H1 (cell line): Measurements from ENCODE around the gene NR5A2. TPM values are rescaled to one million over a fixed set of nuclear protein-coding genes. Genes with fewer than 3 reads are reported as not detected.

ENCODE experiments used
- CTCF ChIA-PET: fragments of 300-600 bp; sonication (Branson Sonifier 250); formaldehyde crosslinking; loops from one replicate; lab custom pipeline; 2021; ENCODE audit not compliant: partially characterized antibody; lab: Charles Lee
- POLR2A ChIA-PET: fragments of 300-600 bp; sonication (Branson Sonifier 250); formaldehyde crosslinking; loops from one replicate; lab custom pipeline; 2021; ENCODE audit warnings: inconsistent platforms; ENCODE audit not compliant: partially characterized antibody; lab: Charles Lee
- DNase-seq, 2 experiments: peaks; one replicate each; pipeline versions ENCODE4 v3.0.0 to v3.0.0-alpha.2; 2010 to 2022; ENCODE audit warnings: low spot score in 2 of 2, low read depth in 1 of 2, mixed read lengths in 1 of 2
- FAIRE-seq: peaks from 2 replicates; lab custom pipeline; 2011; peaks lifted over from hg19 to GRCh38; lab: Jason Lieb, UNC
- H2AFZ ChIP-seq: 2 replicates; pipeline ENCODE4 v1.8.1; 2012; ENCODE audit warnings: low read length, inconsistent platforms
- H2AK5ac ChIP-seq: 2 replicates; pipeline ENCODE4 v1.6.1; 2013; ENCODE audit warnings: low read depth, low read length
- H2BK120ac ChIP-seq: replicated peaks from 2 replicates; pipeline ENCODE3; 2013; ENCODE audit warnings: low read depth, low read length, inconsistent platforms
- H2BK12ac ChIP-seq: 2 replicates; pipeline ENCODE4 v1.6.1; 2013; ENCODE audit warnings: low read depth, low read length
- H2BK15ac ChIP-seq: 2 replicates; pipeline ENCODE4 v1.6.1; 2013; ENCODE audit warnings: low read length
- H2BK20ac ChIP-seq: 2 replicates; pipeline ENCODE4 v1.6.1; 2013; ENCODE audit warnings: low read length
- H2BK5ac ChIP-seq: 2 replicates; pipeline ENCODE4 v1.6.1; 2013; ENCODE audit warnings: low read depth, low read length
- H3K14ac ChIP-seq: 2 replicates; pipeline ENCODE4 v1.6.1; 2013; ENCODE audit warnings: inconsistent platforms; ENCODE audit not compliant: insufficient read length
- H3K18ac ChIP-seq: 2 replicates; pipeline ENCODE4 v1.6.1; 2013; ENCODE audit warnings: low read length; ENCODE audit errors: extremely low read depth
- H3K23ac ChIP-seq: 2 replicates; pipeline ENCODE4 v1.6.1; 2013; ENCODE audit warnings: inconsistent platforms; ENCODE audit not compliant: insufficient read length
- H3K23me2 ChIP-seq: 2 replicates; pipeline ENCODE4 v1.6.1; 2013; ENCODE audit warnings: low read depth, low read length
- H3K27ac ChIP-seq: 2 replicates; pipeline ENCODE4 v1.6.1; 2011; ENCODE audit warnings: low read depth, low read length, inconsistent platforms
- H3K27me3 ChIP-seq, 4 experiments: replicated peaks in 1 of 4; 1 replicate in 1 of 4; 2 replicates in 3 of 4; pipeline versions ENCODE4 v1.6.1 to v1.8.1; 2011 to 2013; ENCODE audit warnings: low read length in 3 of 4, mild to moderate bottlenecking in 3 of 4, inconsistent platforms in 2 of 4, mixed read lengths in 2 of 4, moderate library complexity in 1 of 4; ENCODE audit not compliant: control insufficient read depth in 3 of 4, insufficient read depth in 3 of 4; ENCODE audit errors: extremely low read depth in 1 of 4
- H3K36me3 ChIP-seq, 4 experiments: 2 replicates each; pipeline versions ENCODE4 v1.6.1 to v1.8.1; 2011 to 2013; ENCODE audit warnings: mild to moderate bottlenecking in 4 of 4, low read length in 3 of 4, moderate library complexity in 2 of 4, control low read depth in 1 of 4, inconsistent platforms in 1 of 4; ENCODE audit not compliant: insufficient read depth in 4 of 4, control insufficient read depth in 2 of 4
- H3K4ac ChIP-seq: replicated peaks from 2 replicates; pipeline ENCODE3; 2013; ENCODE audit warnings: low read length, low read depth, mixed read lengths, inconsistent platforms; ENCODE audit not compliant: insufficient read length
- H3K4me1 ChIP-seq, 4 experiments: replicated peaks in 1 of 4; 1 replicate in 1 of 4; 2 replicates in 3 of 4; pipeline versions ENCODE4 v1.6.1 to v1.8.1; 2011 to 2013; ENCODE audit warnings: low read length in 3 of 4, inconsistent platforms in 2 of 4, mixed read lengths in 1 of 4; ENCODE audit not compliant: insufficient read depth in 4 of 4, control insufficient read depth in 3 of 4
- H3K4me2 ChIP-seq, 2 experiments: 2 replicates each; pipeline versions ENCODE4 v1.6.1 to v1.8.1; 2011 to 2013; ENCODE audit warnings: low read depth in 2 of 2, low read length in 2 of 2, control low read depth in 1 of 2, inconsistent platforms in 1 of 2, mild to moderate bottlenecking in 1 of 2; ENCODE audit not compliant: insufficient read depth in 1 of 2
- H3K4me3 ChIP-seq, 4 experiments: fragments of 200-600, 300-600 bp in 1 of 4; sonication (generic), shearing (Covaris generic), sonication (Bioruptor Twin) in 1 of 4; 2 replicates each; pipeline versions ENCODE4 v1.5.1 to v1.8.1; 2011 to 2016; ENCODE audit warnings: low read length in 4 of 4, low read depth in 3 of 4, control low read depth in 2 of 4, inconsistent platforms in 2 of 4, mild to moderate bottlenecking in 2 of 4, mixed read lengths in 1 of 4, moderate library complexity in 1 of 4; ENCODE audit not compliant: insufficient read depth in 2 of 4; ENCODE audit errors: extremely low read depth in 1 of 4
- H3K56ac ChIP-seq: replicated peaks from 2 replicates; pipeline ENCODE3; 2013; ENCODE audit warnings: low read depth, mild to moderate bottlenecking, mixed read lengths, low read length, inconsistent platforms; ENCODE audit not compliant: insufficient read length
- H3K79me1 ChIP-seq: 2 replicates; pipeline ENCODE4 v1.6.1; 2013; ENCODE audit warnings: low read depth, low read length, control low read depth
- H3K79me2 ChIP-seq, 2 experiments: 2 replicates each; pipeline versions ENCODE4 v1.6.1 to v1.8.1; 2012 to 2013; ENCODE audit warnings: low read length in 2 of 2, mild to moderate bottlenecking in 2 of 2, inconsistent platforms in 1 of 2; ENCODE audit not compliant: insufficient read depth in 2 of 2, control insufficient read depth in 1 of 2
- H3K9ac ChIP-seq, 4 experiments: replicated peaks in 1 of 4; 1 replicate in 1 of 4; 2 replicates in 3 of 4; pipeline versions ENCODE4 v1.6.1 to v1.8.1; 2011 to 2013; ENCODE audit warnings: low read depth in 3 of 4, low read length in 3 of 4, control low read depth in 2 of 4, mild to moderate bottlenecking in 2 of 4, moderate library complexity in 2 of 4, inconsistent platforms in 1 of 4; ENCODE audit errors: extremely low read depth in 1 of 4
- H3K9me3 ChIP-seq, 2 experiments: 2 replicates each; pipeline versions ENCODE4 v1.6.1 to v1.8.1; 2012 to 2013; ENCODE audit warnings: mild to moderate bottlenecking in 2 of 2, moderate library complexity in 2 of 2, control low read depth in 1 of 2, inconsistent platforms in 1 of 2, low read depth in 1 of 2, low read length in 1 of 2, mixed read lengths in 1 of 2; ENCODE audit not compliant: insufficient read depth in 2 of 2
- H4K20me1 ChIP-seq, 2 experiments: replicated peaks in 1 of 2; 2 replicates each; pipeline versions ENCODE3 to v1.8.1; 2011 to 2013; ENCODE audit warnings: inconsistent platforms in 2 of 2, low read length in 2 of 2, mild to moderate bottlenecking in 1 of 2; ENCODE audit not compliant: insufficient read depth in 2 of 2, control insufficient read depth in 1 of 2
- H4K5ac ChIP-seq: 2 replicates; pipeline ENCODE4 v1.6.1; 2013; ENCODE audit warnings: low read length, low read depth, mixed read lengths, inconsistent platforms; ENCODE audit not compliant: insufficient read length
- H4K8ac ChIP-seq: 2 replicates; pipeline ENCODE4 v1.8.0; 2013; ENCODE audit warnings: mild to moderate bottlenecking, moderate library complexity, low read length, inconsistent platforms; ENCODE audit not compliant: insufficient read depth; ENCODE audit errors: extremely low read depth
- H4K91ac ChIP-seq: replicated peaks from 2 replicates; pipeline ENCODE3; 2013; ENCODE audit warnings: low read length, mixed read lengths, inconsistent platforms; ENCODE audit not compliant: insufficient read length
- ASH2L ChIP-seq: fragments of 200-600, 300-600 bp; sonication (generic); IDR thresholded peaks from one replicate; pipeline ENCODE4 v1.7.1; 2017; ENCODE audit warnings: low read length
- CTBP2 ChIP-seq: IDR thresholded peaks from 2 replicates; pipeline ENCODE4 v1.7.0; 2011; ENCODE audit warnings: borderline replicate concordance, mild to moderate bottlenecking, moderate library complexity, mixed read lengths, low read length; ENCODE audit not compliant: insufficient read depth, insufficient read length
- EGR1 ChIP-seq: IDR thresholded peaks from 2 replicates; pipeline ENCODE4 v1.6.1; 2011; ENCODE audit warnings: low read depth, low read length, borderline replicate concordance
- HDAC2 ChIP-seq, 2 experiments: fragments of 300-600 bp in 1 of 2; sonication (generic) in 1 of 2; IDR thresholded peaks; 2 replicates each; pipeline ENCODE4 v1.6.1; 2011 to 2012; ENCODE audit warnings: low read depth in 2 of 2, low read length in 2 of 2, mild to moderate bottlenecking in 2 of 2, moderate library complexity in 2 of 2, borderline replicate concordance in 1 of 2, inconsistent platforms in 1 of 2
- SAP30 ChIP-seq: fragments of 300-600 bp; sonication (generic); IDR thresholded peaks from 2 replicates; pipeline ENCODE4 v1.7.1; 2012; ENCODE audit warnings: low read length, moderate library complexity, mild to moderate bottlenecking, inconsistent platforms; ENCODE audit not compliant: insufficient read depth, insufficient replicate concordance
- WGBS, 2 experiments: shearing (Covaris generic) in 1 of 2; methylation state at CpG; one replicate each; pipeline versions ENCODE4 v1.1.6 to v1.1.7; 2013 to 2015; ENCODE audit warnings: low lambda C conversion rate in 2 of 2, mixed read lengths in 2 of 2, inconsistent platforms in 1 of 2, low coverage in 1 of 2, missing lambda C conversion rate in 1 of 2; ENCODE audit not compliant: insufficient replicate concordance in 2 of 2, insufficient coverage in 1 of 2, insufficient read length in 1 of 2; ENCODE audit errors: extremely low coverage in 1 of 2, missing lambda C conversion rate in 1 of 2; 5-methylcytosine and 5-hydroxymethylcytosine counted together
- polyA plus RNA-seq, 7 experiments: library from polyadenylated mRNA; depleted of rRNA in 3 of 7; stranded (reverse) in 5 of 7; unstranded in 2 of 7; fragments of >200 nt in 5 of 7; fragments of 200-250 nt in 2 of 7; gene quantifications; 1 replicate in 5 of 7; 2 replicates in 1 of 7; 4 replicates in 1 of 7; pipeline versions ENCODE4 v1.2.1 to v1.2.3, GENCODE V29; 2011 to 2013; ENCODE audit warnings: missing spikeins in 2 of 7, mixed read lengths in 2 of 7
- total RNA-seq: library from RNA; stranded (reverse); fragmentation: NEBNext Ultra II Directional; extraction: Animal tissue kit (Norgen Biotek cat#: 25700); gene quantifications from 2 replicates; pipeline ENCODE4 v1.2.1, GENCODE V29; 2021

Gene NR5A2
- total and polyA plus RNA-seq, 2 of the 8 experiments (the other 6 are each of a cell fraction or from before 2014, with no cell fraction given): 1.7 to 11.6 TPM

GRCh38 chr1:200042552-200043335, 15.2 kb downstream of the NR5A2 start:
- H3K36me3 ChIP-seq: no peaks in the 10 kb centered on the region
- peaks cover 34% of the 10 kb centered on the region for H3K23me2 ChIP-seq
- H3K9ac ChIP-seq: no peak overlapping the region
- no peak overlapping the region; the same call in 1 of the 2 replicates for H4K8ac ChIP-seq
- H3K56ac ChIP-seq: no peak overlapping the region
- H2AK5ac ChIP-seq: no peak overlapping the region
- peaks cover 6 to 55% (median 43%) of the 10 kb centered on the region in 4 experiments; a peak in 6 of 7 replicates for H3K27me3 ChIP-seq
- H2BK120ac ChIP-seq: no peak overlapping the region
- no peaks in the 10 kb centered on the region; the same call in 1 of the 2 replicates for H3K79me1 ChIP-seq
- H4K5ac ChIP-seq: no peak overlapping the region
- H3K4me3 ChIP-seq: peak overlapping the region; percentile 49 to 88 (median 74)
- H3K27ac ChIP-seq: no peak overlapping the region
- no peak for FAIRE-seq
- no peaks in the 10 kb centered on the region; a peak in 1 of 4 replicates for H3K79me2 ChIP-seq
- H2BK15ac ChIP-seq: no peak overlapping the region
- H3K4ac ChIP-seq: no peak overlapping the region
- H2AFZ ChIP-seq: no peak overlapping the region
- no peak for DNase-seq
- H3K18ac ChIP-seq: 0 out of 2 replicates have a peak overlapping the region, but pooled peaks have one; percentile 21
- no peaks in the 10 kb centered on the region for H3K9me3 ChIP-seq
- no peak overlapping the region for H3K23ac ChIP-seq
- ChIA-PET CTCF (interaction anchor here (1.1 kb wide), 1 partner anchor 11 kb away, joined by 3 read pairs; no protein-coding TSS in a partner anchor), POLR2A (interaction anchor here (2.3 kb wide), 1 partner anchor 8 kb away, joined by 8 read pairs; no protein-coding TSS in a partner anchor)
- WGBS, 2 experiments: 2% methylated on average over 40 of the region's 48 CpGs; no CpG with 5 or more reads in 1 of the 2 experiments
- H2BK5ac ChIP-seq: no peak overlapping the region
- H2BK20ac ChIP-seq: no peak overlapping the region
- H4K20me1 ChIP-seq: peaks cover 0 to 2% of the 10 kb centered on the region in 2 experiments
- no peak overlapping the region for H4K91ac ChIP-seq
- no peak overlapping the region for H2BK12ac ChIP-seq
- peaks cover 0 to 9% (median 7%) of the 10 kb centered on the region in 4 experiments; a peak in 4 of 7 replicates for H3K4me1 ChIP-seq
- no peak overlapping the region for H3K14ac ChIP-seq
- H3K4me2 ChIP-seq: peak overlapping the region; percentile 83 to 98
- no peak for TF ChIP-seq SAP30
- TF ChIP-seq CTBP2: no peak
- no peak for TF ChIP-seq EGR1
- no peak for TF ChIP-seq HDAC2 (IDR thresholded peaks at IDR 0.05; ENCODE audit: borderline replicate concordance in 1 of 2, low read depth in 2 of 2, low read length in 2 of 2)
- peak; percentile 11 for TF ChIP-seq ASH2L
